ENCODE data around the gene CLUH.

DNA sequence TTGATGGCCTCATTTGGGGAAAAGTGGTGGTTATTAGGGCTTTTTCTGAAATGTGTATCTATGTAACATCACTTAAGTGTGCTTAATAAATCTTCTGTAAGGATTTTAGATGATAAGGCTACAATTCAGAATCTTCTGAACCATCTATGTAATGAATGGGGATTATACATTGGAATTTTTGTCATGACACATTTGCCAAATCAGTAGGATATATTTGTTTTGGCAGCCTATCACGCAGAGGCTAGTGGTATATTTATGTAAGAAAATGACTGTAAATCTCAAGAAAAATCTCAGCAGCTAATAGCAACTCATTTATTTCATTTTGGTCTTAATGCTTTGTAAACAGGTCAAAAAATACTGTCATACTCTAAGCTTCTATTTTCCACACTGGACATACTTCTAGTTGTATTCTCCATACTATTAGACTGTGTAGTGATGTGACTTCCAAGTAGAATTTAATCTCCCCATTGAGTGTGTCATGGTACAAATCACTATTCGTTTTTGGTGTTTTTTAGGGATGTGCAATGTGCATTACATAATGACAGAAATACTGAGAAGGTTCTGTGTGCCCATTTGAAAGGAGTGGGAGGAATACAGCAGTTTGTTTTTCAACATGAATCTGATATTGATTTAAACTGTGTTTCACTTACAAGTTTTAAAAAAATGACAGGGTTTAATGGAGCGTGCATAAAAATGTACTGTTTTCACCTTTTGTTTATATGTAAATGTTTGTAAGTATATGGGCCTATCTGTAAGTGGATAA lies 29.2 kb downstream of the CLUH start:
- no peak for TF ChIP-seq POLR2A (IDR thresholded peaks at IDR 0.05)
- TF ChIP-seq EP300 (IDR thresholded peaks at IDR 0.05), result no peak

Measured in sigmoid colon (tissue), 4 donors.